HepG2 (cell line): Measurements from ENCODE around the gene ETV6. TPM values are rescaled to one million over a fixed set of nuclear protein-coding genes. Genes with fewer than 3 reads are reported as not detected.

ENCODE experiments used
- ATAC-seq: fragments of 200-7000 bp; cut with Tn5 transposase; 3 replicates; pipeline ENCODE4 v1.9.1; 2020; ENCODE audit warnings: mild to moderate bottlenecking, moderate library complexity
- BruUV-seq: library from RNA; stranded (reverse); fragments of 400-500 nt; replicated peaks from 2 replicates; lab custom pipeline; 2021; lab: Mats Ljungman, UMichigan
- CTCF ChIA-PET: fragments of 300-600 bp; formaldehyde crosslinking; extraction: SDS; loops from one replicate; lab custom pipeline; 2021; ENCODE audit warnings: low total read pairs, inconsistent platforms, low intra/inter-chr PET ratio; lab: Yijun Ruan, JAX
- POLR2A ChIA-PET: fragments of 350-600 bp; sonication (Branson Sonifier 250); formaldehyde crosslinking; loops from one replicate; lab custom pipeline; 2020; ENCODE audit warnings: antibody characterized with exemption, inconsistent platforms; lab: Yijun Ruan, JAX
- DNase-seq: peaks from one replicate; pipeline ENCODE4 v3.0.0-alpha.2; 2015; ENCODE audit warnings: low spot score
- FAIRE-seq: peaks from 3 replicates; lab custom pipeline; 2011; peaks lifted over from hg19 to GRCh38; lab: Jason Lieb, UNC
- H2AFZ ChIP-seq: one replicate; pipeline ENCODE4 v1.6.1; 2011; ENCODE audit warnings: low read length, inconsistent platforms
- H3K27ac ChIP-seq: fragments of 300-600 bp; 3 replicates; pipeline ENCODE4 v1.8.0; 2011; ENCODE audit warnings: mixed run types, mild to moderate bottlenecking, mixed read lengths, low read length, inconsistent platforms; ENCODE audit not compliant: insufficient read depth; ENCODE audit errors: extremely low read length
- H3K27me3 ChIP-seq, 2 experiments: fragments of 200-600 bp in 1 of 2; 2 replicates in 1 of 2; 3 replicates in 1 of 2; pipeline versions ENCODE4 v1.6.0 to v1.8.0; 2011; ENCODE audit warnings: low read length in 2 of 2, mild to moderate bottlenecking in 2 of 2, moderate library complexity in 2 of 2, inconsistent platforms in 1 of 2; ENCODE audit not compliant: insufficient read depth in 2 of 2, control insufficient read depth in 1 of 2
- H3K36me3 ChIP-seq, 2 experiments: fragments of 200-600 bp in 1 of 2; replicated peaks in 1 of 2; 2 replicates in 1 of 2; 3 replicates in 1 of 2; pipeline versions ENCODE4 v1.5.1 to v1.8.0; 2011; ENCODE audit warnings: low read length in 2 of 2, inconsistent platforms in 1 of 2; ENCODE audit not compliant: insufficient read depth in 2 of 2, control insufficient read depth in 1 of 2
- H3K4me1 ChIP-seq: 2 replicates; pipeline ENCODE4 v1.5.1; 2012; ENCODE audit warnings: low read length, inconsistent platforms; ENCODE audit not compliant: insufficient read depth
- H3K4me2 ChIP-seq: 2 replicates; pipeline ENCODE4 v1.6.0; 2011; ENCODE audit warnings: low read depth, low read length, inconsistent platforms
- H3K4me3 ChIP-seq, 3 experiments: fragments of 200-600 bp in 1 of 3; sonication (generic), shearing (Covaris generic) in 1 of 3; replicated peaks in 1 of 3; 2 replicates each; pipeline ENCODE4 v1.5.1; 2011 to 2016; ENCODE audit warnings: low read length in 3 of 3, inconsistent platforms in 2 of 3, low read depth in 2 of 3, mild to moderate bottlenecking in 2 of 3, control low read depth in 1 of 3, mixed read lengths in 1 of 3; ENCODE audit not compliant: insufficient read depth in 1 of 3
- H3K79me2 ChIP-seq: one replicate; pipeline ENCODE4 v1.6.1; 2011; ENCODE audit warnings: low read length, inconsistent platforms; ENCODE audit not compliant: insufficient read depth
- H3K9ac ChIP-seq: 2 replicates; pipeline ENCODE4 v1.6.0; 2011; ENCODE audit warnings: mild to moderate bottlenecking, low read depth, low read length, inconsistent platforms; ENCODE audit not compliant: insufficient read depth
- H3K9me3 ChIP-seq: 2 replicates; pipeline ENCODE4 v1.5.1; 2012; ENCODE audit warnings: mild to moderate bottlenecking, low read length
- H4K20me1 ChIP-seq: 2 replicates; pipeline ENCODE4 v1.6.0; 2011; ENCODE audit warnings: inconsistent platforms, mild to moderate bottlenecking, low read length, moderate library complexity; ENCODE audit not compliant: insufficient read depth
- ARID2 ChIP-seq: sonication (generic); formaldehyde crosslinking; IDR thresholded peaks from 2 replicates; pipeline ENCODE4 v1.8.1; 2022; ENCODE audit warnings: mild to moderate bottlenecking, missing genetic modification reagents, borderline replicate concordance
- HOXA9 ChIP-seq: sonication (generic); formaldehyde crosslinking; IDR thresholded peaks from 2 replicates; pipeline ENCODE4 v1.8.1; 2022; ENCODE audit warnings: missing genetic modification reagents, mild to moderate bottlenecking, moderate library complexity, borderline replicate concordance
- REXO4 ChIP-seq: sonication (generic); formaldehyde crosslinking; IDR thresholded peaks from 2 replicates; pipeline ENCODE4 v1.8.0; 2022; ENCODE audit warnings: missing genetic modification reagents, mild to moderate bottlenecking, borderline replicate concordance
- TARDBP ChIP-seq: sonication (generic); formaldehyde crosslinking; IDR thresholded peaks from 2 replicates; pipeline ENCODE4 v1.8.0; 2022; ENCODE audit warnings: mild to moderate bottlenecking, missing genetic modification reagents
- XBP1 ChIP-seq: sonication (generic); formaldehyde crosslinking; IDR thresholded peaks from 2 replicates; pipeline ENCODE4 v1.5.0; 2020; ENCODE audit warnings: missing genetic modification reagents
- ZFP36L2 ChIP-seq: sonication (generic); formaldehyde crosslinking; IDR thresholded peaks from 2 replicates; pipeline ENCODE4 v1.4.0; 2020; ENCODE audit warnings: missing genetic modification reagents
- ZNF501 ChIP-seq: sonication (generic); formaldehyde crosslinking; IDR thresholded peaks from 2 replicates; pipeline ENCODE4 v1.5.1; 2020; ENCODE audit warnings: mild to moderate bottlenecking, moderate library complexity, missing genetic modification reagents
- ZSCAN20 ChIP-seq: sonication (generic); formaldehyde crosslinking; IDR thresholded peaks from 2 replicates; pipeline ENCODE4 v1.4.0; 2020; ENCODE audit warnings: missing genetic modification reagents, mild to moderate bottlenecking, borderline replicate concordance
- WGBS: methylation state at CpG from one replicate; pipeline ENCODE4 v1.1.6; 2017; ENCODE audit warnings: low lambda C conversion rate; 5-methylcytosine and 5-hydroxymethylcytosine counted together
- in situ Hi-C: cut with HindIII; loops from 2 replicates; pipeline ENCODE4 v1.10.0; 2017; ENCODE audit warnings: low pct_unique_long_range_greater_than_20kb; ENCODE audit not compliant: extremely low pct_ligation_motif_present
- intact Hi-C: fragments of 100-400 bp; cut with micrococcal nuclease; formaldehyde crosslinking; loops from one replicate; pipeline ENCODE4 v1.10.0; 2022; ENCODE audit not compliant: unreplicated experiment
- polyA plus RNA-seq, 8 experiments: library from polyadenylated mRNA; depleted of rRNA in 3 of 8; stranded (reverse) in 7 of 8; unstranded in 1 of 8; fragments of >200 nt; fragmentation: Illumina TruSeq in 4 of 8; extraction: Trizol in 4 of 8; gene quantifications; 2 replicates each; pipeline versions ENCODE4 v1.2.1 to v1.2.3, GENCODE V29; 2011 to 2016; ENCODE audit warnings: low read depth in 4 of 8, missing spikeins in 1 of 8, mixed read lengths in 1 of 8; ENCODE audit not compliant: insufficient read depth in 1 of 8
- total RNA-seq, 5 experiments: library from RNA; depleted of rRNA; stranded (reverse); fragments of >200 nt; fragmentation: Illumina TruSeq; extraction: Trizol; gene quantifications; 2 replicates each; pipeline ENCODE4 v1.2.3, GENCODE V29; 2016; ENCODE audit warnings: low read depth in 1 of 5
- TF ChIP-seq, protein P1 (sequence below): sonication (generic); formaldehyde crosslinking; IDR thresholded peaks from 2 replicates; pipeline ENCODE4 v1.5.1; 2020; ENCODE audit warnings: mild to moderate bottlenecking, missing genetic modification reagents
- TF ChIP-seq, protein P2 (sequence below): sonication (generic); formaldehyde crosslinking; IDR thresholded peaks from 2 replicates; pipeline ENCODE4 v1.4.0; 2020; ENCODE audit warnings: missing genetic modification reagents, low read depth, mild to moderate bottlenecking, borderline replicate concordance

The ETV6 gene
- total and polyA plus RNA-seq, 2 of the 13 experiments (the other 11 are each of a cell fraction or from before 2014, with no cell fraction given) = 2.2 to 3.0 TPM

DNA sequence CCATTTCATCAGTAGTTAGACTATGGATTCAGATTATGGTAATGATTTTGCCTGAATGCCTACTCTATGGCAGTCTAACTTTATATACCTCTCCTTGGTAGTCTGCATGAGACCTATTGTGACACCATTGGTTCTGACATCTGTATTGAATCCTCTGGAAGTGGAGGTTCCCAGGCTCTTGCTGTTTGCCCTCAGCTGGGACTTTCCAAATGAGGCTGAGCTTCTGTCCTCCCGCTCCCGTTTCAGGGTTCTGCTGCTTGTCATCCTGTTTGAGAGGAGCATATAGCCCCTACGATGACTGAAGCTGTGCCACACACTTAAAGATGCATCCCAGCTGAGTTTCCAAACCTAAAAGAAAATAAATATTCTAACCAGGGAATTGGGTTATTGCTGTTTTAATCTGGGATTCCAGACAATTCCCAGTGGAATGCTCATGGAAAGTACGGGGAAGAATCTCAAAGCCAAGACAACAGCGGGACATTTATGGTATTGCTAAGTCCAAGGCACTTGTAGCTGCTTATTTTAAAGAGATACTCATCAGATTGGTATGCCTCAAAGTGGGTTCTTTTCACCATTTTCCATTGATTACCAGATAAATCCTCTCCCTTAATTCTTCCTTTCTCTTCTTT, 105.9 kb downstream of the ETV6 start:
- Histone ChIP-seq H3K36me3 (no peaks in the 10 kb centered on the region; a peak in 1 of 5 replicates), H3K4me1 (no peaks in the 10 kb centered on the region), H3K4me3 (no peak overlapping the region), H3K27me3 (no peaks in the 10 kb centered on the region), H3K79me2 (no peaks in the 10 kb centered on the region), H3K9ac (no peak overlapping the region), H3K4me2 (no peak overlapping the region), H2AFZ (no peak overlapping the region), H4K20me1 (no peaks in the 10 kb centered on the region), H3K9me3 (no peaks in the 10 kb centered on the region), H3K27ac (no peak overlapping the region)
- POLR2A ChIA-PET = no interaction called here
- FAIRE-seq (no peak), DNase-seq (no peak), ATAC-seq (no peak)
- intact Hi-C loops (no loop called here), in situ Hi-C loops (no loop called here)
- CTCF ChIA-PET = no interaction called here
- WGBS = 80% methylated on average over 5 of the region's 5 CpGs
- BruUV-seq = no TSS peak
- TF ChIP-seq HOXA9 (CRISPR knock-in tag) (no peak), ZFP36L2 (CRISPR knock-in tag) (no peak), ZNF501 (no peak)

DNA sequence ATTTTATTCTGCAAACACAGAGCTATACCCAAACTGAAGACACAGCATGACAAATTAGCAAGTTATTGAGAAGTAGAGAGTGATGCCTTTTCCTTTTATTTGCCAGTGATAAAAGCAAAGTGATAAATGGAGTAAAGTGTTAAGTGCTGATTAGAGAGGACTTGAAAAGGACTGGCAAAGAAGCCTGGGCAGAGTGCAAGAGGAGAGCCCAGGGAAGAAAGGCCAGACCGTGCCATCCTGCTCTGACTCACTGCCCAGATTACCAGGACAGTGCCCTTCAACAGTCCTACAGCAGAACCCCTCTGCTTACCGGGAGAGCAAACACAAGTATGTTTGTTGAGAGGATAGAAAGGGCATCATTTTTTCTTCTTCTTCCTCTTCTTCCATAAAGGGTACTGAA, 106.5 kb downstream of the ETV6 start:
- Histone ChIP-seq H3K4me3 (no peak overlapping the region), H3K4me1 (no peaks in the 10 kb centered on the region), H3K9me3 (no peaks in the 10 kb centered on the region), H2AFZ (no peak overlapping the region), H4K20me1 (no peaks in the 10 kb centered on the region), H3K36me3 (no peaks in the 10 kb centered on the region; a peak in 1 of 5 replicates), H3K4me2 (no peak overlapping the region), H3K27ac (no peak overlapping the region), H3K27me3 (no peaks in the 10 kb centered on the region), H3K9ac (no peak overlapping the region), H3K79me2 (no peaks in the 10 kb centered on the region)
- ATAC-seq (no peak), DNase-seq (no peak), FAIRE-seq (no peak)
- in situ Hi-C loops = no loop called here
- POLR2A ChIA-PET = no interaction called here
- TF ChIP-seq, protein P1, sequence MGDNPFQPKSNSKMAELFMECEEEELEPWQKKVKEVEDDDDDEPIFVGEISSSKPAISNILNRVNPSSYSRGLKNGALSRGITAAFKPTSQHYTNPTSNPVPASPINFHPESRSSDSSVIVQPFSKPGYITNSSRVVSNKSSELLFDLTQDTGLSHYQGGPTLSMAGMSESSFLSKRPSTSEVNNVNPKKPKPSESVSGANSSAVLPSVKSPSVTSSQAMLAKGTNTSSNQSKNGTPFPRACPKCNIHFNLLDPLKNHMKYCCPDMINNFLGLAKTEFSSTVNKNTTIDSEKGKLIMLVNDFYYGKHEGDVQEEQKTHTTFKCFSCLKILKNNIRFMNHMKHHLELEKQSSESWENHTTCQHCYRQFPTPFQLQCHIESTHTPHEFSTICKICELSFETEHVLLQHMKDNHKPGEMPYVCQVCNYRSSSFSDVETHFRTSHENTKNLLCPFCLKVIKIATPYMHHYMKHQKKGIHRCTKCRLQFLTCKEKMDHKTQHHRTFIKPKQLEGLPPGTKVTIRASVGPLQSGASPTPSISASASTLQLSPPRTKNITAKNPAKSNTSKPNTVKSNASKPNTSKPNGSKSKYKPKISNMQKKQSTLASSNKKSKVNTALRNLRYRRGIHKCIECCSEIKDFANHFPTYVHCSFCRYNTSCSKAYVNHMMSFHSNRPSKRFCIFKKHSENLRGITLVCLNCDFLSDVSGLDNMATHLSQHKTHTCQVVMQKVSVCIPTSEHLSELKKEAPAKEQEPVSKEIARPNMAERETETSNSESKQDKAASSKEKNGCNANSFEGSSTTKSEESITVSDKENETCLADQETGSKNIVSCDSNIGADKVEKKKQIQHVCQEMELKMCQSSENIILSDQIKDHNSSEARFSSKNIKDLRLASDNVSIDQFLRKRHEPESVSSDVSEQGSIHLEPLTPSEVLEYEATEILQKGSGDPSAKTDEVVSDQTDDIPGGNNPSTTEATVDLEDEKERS (CRISPR knock-in tag) = no peak
- TF ChIP-seq, protein P2, sequence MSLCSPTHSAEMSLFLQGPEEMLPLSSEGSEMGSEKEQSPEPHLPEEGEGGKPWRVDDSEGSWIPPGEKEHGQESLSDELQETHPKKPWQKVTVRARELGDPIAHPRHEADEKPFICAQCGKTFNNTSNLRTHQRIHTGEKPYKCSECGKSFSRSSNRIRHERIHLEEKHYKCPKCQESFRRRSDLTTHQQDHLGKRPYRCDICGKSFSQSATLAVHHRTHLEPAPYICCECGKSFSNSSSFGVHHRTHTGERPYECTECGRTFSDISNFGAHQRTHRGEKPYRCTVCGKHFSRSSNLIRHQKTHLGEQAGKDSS (CRISPR knock-in tag) = no peak
- TF ChIP-seq TARDBP (no peak), XBP1 (no peak), ZSCAN20 (CRISPR knock-in tag) (no peak), ARID2 (CRISPR knock-in tag) (no peak), REXO4 (CRISPR knock-in tag) (no peak)
- no TSS peak for BruUV-seq
- CTCF ChIA-PET = no interaction called here
- 71% methylated on average over 2 of the region's 2 CpGs for WGBS
- intact Hi-C loops = no loop called here
